Immature natural killer cell (primary cell): ENCODE data around the gene RPL10A. TPM values are rescaled to one million over a fixed set of nuclear protein-coding genes. Genes with fewer than 3 reads are reported as not detected.

Source experiments
- DNase-seq, 3 donors: peaks; one replicate each; pipeline ENCODE4 v3.0.0; 2022; ENCODE audit warnings: mixed read lengths in 1 of 3
- H3K27ac Mint-ChIP-seq, 6 donors: one replicate each; pipeline ENCODE4 v1.8.0; 2020; ENCODE audit warnings: mixed read lengths in 6 of 6, mild to moderate bottlenecking in 5 of 6, inconsistent platforms in 4 of 6, moderate library complexity in 3 of 6
- H3K27me3 Mint-ChIP-seq, 3 donors: one replicate each; pipeline ENCODE4 v1.8.0; 2020 to 2021; ENCODE audit warnings: low read depth in 3 of 3, mild to moderate bottlenecking in 3 of 3, mixed read lengths in 3 of 3, moderate library complexity in 3 of 3, inconsistent platforms in 1 of 3
- H3K36me3 Mint-ChIP-seq, 3 donors: one replicate each; pipeline ENCODE4 v1.8.0; 2020; ENCODE audit warnings: mixed read lengths in 3 of 3, inconsistent platforms in 2 of 3, mild to moderate bottlenecking in 2 of 3
- H3K4me1 Mint-ChIP-seq, 2 donors: one replicate each; pipeline ENCODE4 v1.8.0; 2020; ENCODE audit warnings: inconsistent platforms in 2 of 2, mild to moderate bottlenecking in 2 of 2, mixed read lengths in 2 of 2, moderate library complexity in 1 of 2
- H3K4me3 Mint-ChIP-seq, 5 donors: one replicate each; pipeline ENCODE4 v1.8.0; 2020; ENCODE audit warnings: mild to moderate bottlenecking in 5 of 5, mixed read lengths in 5 of 5, inconsistent platforms in 3 of 5, moderate library complexity in 3 of 5
- H3K9me3 Mint-ChIP-seq, 6 donors: one replicate each; pipeline ENCODE4 v1.8.0; 2020; ENCODE audit warnings: mild to moderate bottlenecking in 6 of 6, mixed read lengths in 6 of 6, inconsistent platforms in 4 of 6, moderate library complexity in 3 of 6
- polyA plus RNA-seq, 3 donors: library from polyadenylated mRNA; unstranded; fragments of 300-500 nt; fragmentation: Illumina TruSeq; gene quantifications; one replicate each; pipeline ENCODE4 v1.2.3, GENCODE V29; 2021

RPL10A gene
- polyA plus RNA-seq, 3 donors from 2014 or later, result 419 to 805 (median 477) TPM

- H3K27me3 Mint-ChIP-seq, result no peaks in the 10 kb centered on the region
- peak overlapping the region; percentile 59 to 88 (median 75) for H3K4me3 Mint-ChIP-seq
- DNase-seq, result no peak
- H3K36me3 Mint-ChIP-seq, result peaks cover 5 to 15% (median 5%) of the 10 kb centered on the region in 3 donors
- H3K9me3 Mint-ChIP-seq, result no peaks in the 10 kb centered on the region
- peaks cover 19 to 28% of the 10 kb centered on the region in 2 donors for H3K4me1 Mint-ChIP-seq
- H3K27ac Mint-ChIP-seq, result peak overlapping the region; percentile 5 to 70 (median 50)
Observed at GRCh38 chr6:35453236-35453635, 15.0 kb upstream of the RPL10A start.

- peaks cover 19 to 24% of the 10 kb centered on the region in 2 donors for H3K4me1 Mint-ChIP-seq
- H3K4me3 Mint-ChIP-seq, result peak overlapping the region in 4 of 5 donors; percentile 27 to 61 (median 33)
- H3K36me3 Mint-ChIP-seq, result peaks cover 5 to 23% (median 11%) of the 10 kb centered on the region in 3 donors
- no peaks in the 10 kb centered on the region for H3K9me3 Mint-ChIP-seq
- DNase-seq, result no peak
- H3K27ac Mint-ChIP-seq, result no peak overlapping the region
- H3K27me3 Mint-ChIP-seq, result no peaks in the 10 kb centered on the region
Observed at GRCh38 chr6:35454391-35455110, 13.7 kb upstream of the RPL10A start.

DNA sequence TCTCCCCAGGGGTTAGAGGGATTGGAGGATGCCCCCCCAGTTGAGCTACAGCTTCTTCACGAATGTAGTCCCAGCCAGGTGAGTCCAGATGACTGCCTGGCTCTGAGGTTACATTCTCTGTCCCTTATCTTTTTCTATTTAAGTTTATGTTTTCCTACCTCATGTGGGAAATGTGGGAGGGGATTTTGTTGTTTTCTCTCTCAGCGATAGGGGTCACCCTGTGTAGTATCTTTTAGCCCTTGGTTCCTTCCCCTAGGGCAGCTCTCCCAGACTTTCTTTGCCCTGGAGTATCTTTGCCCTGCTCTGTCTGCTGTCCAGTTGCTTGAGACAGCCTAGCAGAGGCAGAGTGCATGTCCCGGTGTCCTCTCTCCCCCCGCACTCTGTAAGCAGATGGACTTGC, 10.3 kb upstream of the RPL10A start:
- no peak overlapping the region for H3K27ac Mint-ChIP-seq

GRCh38 chr6:35461270-35461669, 6.9 kb upstream of the RPL10A start:
- no peaks in the 10 kb centered on the region for H3K9me3 Mint-ChIP-seq
- H3K4me3 Mint-ChIP-seq, result no peak overlapping the region
- no peaks in the 10 kb centered on the region for H3K4me1 Mint-ChIP-seq
- DNase-seq, result no peak
- H3K27ac Mint-ChIP-seq, result no peak overlapping the region
- no peaks in the 10 kb centered on the region for H3K27me3 Mint-ChIP-seq
- H3K36me3 Mint-ChIP-seq, result peaks cover 3 to 22% (median 21%) of the 10 kb centered on the region in 3 donors

More for the DNA sequence above, 10.3 kb upstream of the RPL10A start:
- Mint-ChIP-seq H3K4me3 (no peak overlapping the region), H3K36me3 (peaks cover 5 to 31% (median 15%) of the 10 kb centered on the region in 3 donors), H3K9me3 (no peaks in the 10 kb centered on the region), H3K4me1 (peaks cover 5 to 6% of the 10 kb centered on the region in 2 donors), H3K27me3 (no peaks in the 10 kb centered on the region)
- no peak for DNase-seq

GRCh38 chr6:35463292-35463691, 4.9 kb upstream of the RPL10A start:
- no peak for DNase-seq
- Mint-ChIP-seq H3K4me1 (peaks cover 11% of the 10 kb centered on the region in 2 donors), H3K27ac (no peak overlapping the region), H3K27me3 (peaks cover 4 to 7% (median 6%) of the 10 kb centered on the region in 3 donors), H3K4me3 (no peak overlapping the region), H3K36me3 (peaks cover 3 to 15% (median 15%) of the 10 kb centered on the region in 3 donors), H3K9me3 (no peaks in the 10 kb centered on the region)

DNA sequence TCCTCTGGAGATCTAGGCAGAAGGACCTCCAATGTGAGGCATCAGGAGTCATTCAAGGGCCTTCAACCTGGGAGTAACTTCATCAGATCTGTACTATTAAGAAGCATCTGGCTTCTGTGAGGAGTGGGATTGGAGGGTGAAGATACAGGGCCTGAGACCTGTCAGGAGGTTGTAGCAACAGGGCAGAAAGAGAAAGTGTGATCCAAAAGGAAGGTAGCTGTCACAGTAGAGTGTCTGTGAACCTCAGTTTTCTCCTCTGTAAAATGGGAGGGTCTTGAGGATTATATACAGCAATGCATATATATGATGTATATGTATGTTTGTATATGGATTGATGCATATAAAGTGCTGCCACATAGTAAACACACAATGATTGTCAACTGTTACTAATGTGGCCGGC, 2.6 kb upstream of the RPL10A start:
- Mint-ChIP-seq H3K27me3 (peaks cover 5 to 15% (median 9%) of the 10 kb centered on the region in 3 donors), H3K4me1 (peaks cover 27 to 29% of the 10 kb centered on the region in 2 donors), H3K4me3 (peak overlapping the region in 1 of 5 donors; percentile 4), H3K27ac (no peak overlapping the region), H3K36me3 (peaks cover 10 to 19% (median 14%) of the 10 kb centered on the region in 3 donors), H3K9me3 (no peaks in the 10 kb centered on the region)
- no peak for DNase-seq

DNA sequence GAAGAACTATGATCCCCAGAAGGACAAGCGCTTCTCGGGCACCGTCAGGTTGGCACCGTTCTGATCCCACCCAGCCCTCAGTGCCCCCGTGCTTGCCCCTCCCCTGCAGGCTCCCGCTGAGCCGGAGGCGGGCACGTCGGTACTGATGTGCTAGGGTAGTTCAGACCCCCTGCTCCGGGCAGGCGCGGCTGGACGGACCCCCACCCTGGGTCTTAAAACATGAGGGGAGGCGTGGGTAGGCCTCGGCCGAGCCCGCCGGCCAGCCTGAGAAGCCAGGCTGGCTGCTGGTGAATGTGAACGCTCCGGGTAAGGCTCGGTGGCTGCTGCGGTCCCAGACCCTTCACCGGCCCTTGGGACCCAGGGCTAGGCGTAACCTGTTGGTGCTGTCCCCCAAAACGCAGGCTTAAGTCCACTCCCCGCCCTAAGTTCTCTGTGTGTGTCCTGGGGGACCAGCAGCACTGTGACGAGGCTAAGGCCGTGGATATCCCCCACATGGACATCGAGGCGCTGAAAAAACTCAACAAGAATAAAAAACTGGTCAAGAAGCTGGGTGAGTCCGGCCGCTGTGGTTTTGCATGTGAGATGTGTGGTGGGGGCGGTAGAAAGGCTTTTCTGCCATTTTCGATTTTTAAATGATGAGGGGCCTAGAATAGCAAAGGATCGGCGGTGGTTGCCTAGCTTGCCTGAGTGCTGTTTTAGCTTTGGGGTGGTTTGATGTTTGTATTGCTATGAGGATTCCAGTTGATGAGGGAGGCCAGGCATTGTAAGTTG, 964 bp downstream of the RPL10A start:
- H3K36me3 Mint-ChIP-seq, result peaks cover 9 to 20% (median 11%) of the 10 kb centered on the region in 3 donors
- peaks cover 39 to 41% of the 10 kb centered on the region in 2 donors for H3K4me1 Mint-ChIP-seq
- peaks cover 5 to 15% (median 9%) of the 10 kb centered on the region in 3 donors for H3K27me3 Mint-ChIP-seq
- peak in 1 of 3 donors; percentile 11 for DNase-seq
- no peaks in the 10 kb centered on the region for H3K9me3 Mint-ChIP-seq
- H3K27ac Mint-ChIP-seq, result peak overlapping the region; percentile 86 to 97 (median 96)
- peak overlapping the region; percentile 94 to 99 (median 98) for H3K4me3 Mint-ChIP-seq

GRCh38 chr6:35469751-35470662, 1.8 kb downstream of the RPL10A start:
- Mint-ChIP-seq H3K4me3 (peak overlapping the region; percentile 94 to 99 (median 98)), H3K36me3 (peaks cover 9 to 20% (median 13%) of the 10 kb centered on the region in 3 donors), H3K27ac (peak overlapping the region; percentile 86 to 97 (median 94)), H3K4me1 (peaks cover 39 to 41% of the 10 kb centered on the region in 2 donors), H3K9me3 (no peaks in the 10 kb centered on the region), H3K27me3 (peaks cover 5 to 15% (median 9%) of the 10 kb centered on the region in 3 donors)
- no peak for DNase-seq

DNA sequence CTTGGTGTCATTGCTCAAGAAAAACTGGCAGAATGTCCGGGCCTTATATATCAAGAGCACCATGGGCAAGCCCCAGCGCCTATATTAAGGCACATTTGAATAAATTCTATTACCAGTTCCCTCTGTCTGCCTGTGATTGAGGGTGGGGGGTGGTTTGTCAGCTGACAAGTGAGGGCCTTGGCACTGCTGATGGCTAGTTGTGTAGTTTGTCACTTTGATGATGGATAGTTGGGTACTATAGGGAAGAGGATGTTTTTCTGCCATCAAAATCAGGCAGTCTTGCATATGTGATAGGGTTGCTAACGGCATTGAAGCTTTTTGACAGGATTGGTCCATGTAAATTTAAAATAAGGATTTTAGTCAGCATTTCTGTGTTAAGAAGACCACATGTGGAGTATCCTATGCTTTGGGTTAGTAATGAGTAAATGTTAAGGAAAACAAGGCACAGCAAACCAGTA, 2.5 kb downstream of the RPL10A start:
- Mint-ChIP-seq H3K36me3 (peaks cover 9 to 20% (median 11%) of the 10 kb centered on the region in 3 donors), H3K27ac (peak overlapping the region; percentile 31 to 96 (median 88)), H3K9me3 (no peaks in the 10 kb centered on the region), H3K4me3 (peak overlapping the region; percentile 94 to 99 (median 98)), H3K4me1 (peaks cover 39 to 41% of the 10 kb centered on the region in 2 donors), H3K27me3 (peaks cover 5 to 15% (median 9%) of the 10 kb centered on the region in 3 donors)
- DNase-seq, result no peak

GRCh38 chr6:35471836-35472345, 3.7 kb downstream of the RPL10A start:
- Mint-ChIP-seq H3K4me1 (peaks cover 39 to 41% of the 10 kb centered on the region in 2 donors), H3K36me3 (peaks cover 9 to 20% (median 11%) of the 10 kb centered on the region in 3 donors), H3K9me3 (no peaks in the 10 kb centered on the region), H3K27me3 (peaks cover 5 to 15% (median 9%) of the 10 kb centered on the region in 3 donors), H3K4me3 (no peak overlapping the region), H3K27ac (peak overlapping the region in 3 of 6 donors; percentile 51 to 68 (median 57))
- no peak for DNase-seq

DNA sequence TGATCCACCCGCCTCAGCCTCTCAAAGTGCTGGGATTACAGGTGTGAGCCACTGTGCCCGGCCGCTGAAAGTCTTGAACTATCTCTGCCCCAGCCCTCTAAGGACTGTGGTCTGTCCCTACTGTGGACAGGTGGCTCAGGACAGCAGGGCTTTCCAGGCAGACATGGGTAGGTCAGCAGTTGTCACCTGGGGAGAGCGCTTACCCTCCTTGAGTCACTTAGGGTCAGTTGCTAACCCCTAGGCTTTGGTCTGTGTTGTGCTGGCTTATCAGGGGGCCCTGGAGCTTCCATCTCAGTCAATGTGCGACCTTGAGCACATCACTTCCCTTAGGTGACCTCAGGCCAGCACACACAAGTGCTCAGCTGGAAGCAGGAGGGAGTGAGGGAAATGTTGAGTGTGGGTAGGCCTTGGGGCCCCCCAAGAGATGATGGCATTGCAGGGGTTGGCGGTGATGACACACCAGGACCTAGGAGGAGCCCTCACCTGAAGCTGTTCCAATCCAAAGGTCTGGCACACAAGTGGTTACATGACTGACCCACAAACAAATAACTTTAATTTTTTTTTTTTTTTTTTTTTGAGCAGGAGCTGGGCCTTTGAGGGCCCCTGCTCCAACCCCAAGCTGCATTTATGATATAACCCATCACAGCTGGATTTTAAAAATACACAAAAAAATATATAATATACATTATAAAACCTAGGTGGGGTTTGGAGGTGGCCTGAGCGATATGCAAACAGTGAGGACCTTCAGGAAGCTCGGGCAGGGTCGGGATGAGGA, 5.1 kb downstream of the RPL10A start:
- no peaks in the 10 kb centered on the region for H3K9me3 Mint-ChIP-seq
- no peak overlapping the region for H3K4me3 Mint-ChIP-seq

DNA sequence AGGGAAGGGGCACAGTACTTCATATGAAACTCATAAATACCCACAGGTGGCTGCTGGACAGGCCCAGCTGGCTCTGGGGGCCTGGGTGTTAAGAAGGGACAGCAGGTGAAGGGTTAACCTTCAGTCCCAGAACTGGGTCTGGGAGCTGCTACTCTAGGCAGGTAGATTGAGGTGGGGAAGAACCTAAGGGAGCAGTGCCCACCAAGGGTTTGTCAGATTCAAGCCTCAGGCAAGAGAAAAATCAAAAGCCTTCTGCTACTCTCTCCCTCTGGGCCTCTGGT, 5.6 kb downstream of the RPL10A start:
- Mint-ChIP-seq H3K9me3 (no peaks in the 10 kb centered on the region), H3K4me3 (no peak overlapping the region), H3K27ac (peak overlapping the region in 1 of 6 donors; percentile 29)

More for the DNA sequence above, 5.1 kb downstream of the RPL10A start:
- peaks cover 29 to 30% of the 10 kb centered on the region in 2 donors for H3K4me1 Mint-ChIP-seq
- H3K27me3 Mint-ChIP-seq, result peaks cover 1 to 9% (median 4%) of the 10 kb centered on the region in 3 donors
- H3K27ac Mint-ChIP-seq, result peak overlapping the region in 3 of 6 donors; percentile 22 to 53 (median 48)
- DNase-seq, result no peak
- peaks cover 9 to 20% (median 11%) of the 10 kb centered on the region in 3 donors for H3K36me3 Mint-ChIP-seq

More for the DNA sequence above, 5.6 kb downstream of the RPL10A start:
- Mint-ChIP-seq H3K4me1 (peaks cover 27 to 30% of the 10 kb centered on the region in 2 donors), H3K36me3 (peaks cover 9 to 20% (median 11%) of the 10 kb centered on the region in 3 donors), H3K27me3 (peaks cover 0 to 5% (median 2%) of the 10 kb centered on the region in 3 donors)
- no peak for DNase-seq
